Osteoblast (primary cell): Measurements from ENCODE around the gene CALN1. TPM values are rescaled to one million over a fixed set of nuclear protein-coding genes. Genes with fewer than 3 reads are reported as not detected.

Source experiments
- DNase-seq: peaks from one replicate; pipeline ENCODE4 v3.0.0; 2011; ENCODE audit warnings: low spot score, mixed read lengths; ENCODE audit not compliant: insufficient read length; ENCODE audit errors: missing footprints
- H2AFZ ChIP-seq: 2 replicates; pipeline ENCODE4 v1.6.0; 2011; ENCODE audit warnings: mild to moderate bottlenecking, low read length
- H3K27ac ChIP-seq: 2 replicates; pipeline ENCODE4 v1.5.1; 2011; ENCODE audit warnings: mild to moderate bottlenecking, low read depth, low read length, moderate library complexity
- H3K27me3 ChIP-seq: 2 replicates; pipeline ENCODE4 v1.6.0; 2012; ENCODE audit warnings: mild to moderate bottlenecking, control low read depth, inconsistent platforms, low read length, moderate library complexity; ENCODE audit not compliant: insufficient read depth
- H3K36me3 ChIP-seq: 2 replicates; pipeline ENCODE4 v1.5.1; 2011; ENCODE audit warnings: mild to moderate bottlenecking, low read length, control low read depth, moderate library complexity; ENCODE audit not compliant: insufficient read depth
- H3K4me1 ChIP-seq: 2 replicates; pipeline ENCODE4 v1.5.1; 2011; ENCODE audit warnings: mild to moderate bottlenecking, low read length, control low read depth, moderate library complexity; ENCODE audit not compliant: insufficient read depth
- H3K4me2 ChIP-seq: 2 replicates; pipeline ENCODE4 v1.6.0; 2011; ENCODE audit warnings: mild to moderate bottlenecking, low read length; ENCODE audit not compliant: insufficient read depth
- H3K4me3 ChIP-seq: fragments of 200-600 bp; sonication (generic); 3 replicates; pipeline ENCODE4 v1.5.1; 2012; ENCODE audit warnings: mild to moderate bottlenecking, low read length, inconsistent platforms; ENCODE audit not compliant: insufficient read depth
- H3K79me2 ChIP-seq: 2 replicates; pipeline ENCODE4 v1.6.0; 2012; ENCODE audit warnings: mild to moderate bottlenecking, low read length, control low read depth, inconsistent platforms; ENCODE audit not compliant: insufficient read depth
- H3K9me3 ChIP-seq: 2 replicates; pipeline ENCODE4 v1.5.1; 2011; ENCODE audit warnings: low read depth, low read length, control low read depth
- H4K20me1 ChIP-seq: 2 replicates; pipeline ENCODE4 v1.6.0; 2012; ENCODE audit warnings: mild to moderate bottlenecking, low read length, control low read depth; ENCODE audit not compliant: insufficient read depth
- total RNA-seq: library from RNA; depleted of rRNA; stranded (reverse); fragments of >200 nt; gene quantifications from 2 replicates; pipeline ENCODE4 v1.2.3, GENCODE V29; 2012
- TF ChIP-seq, protein P1 (sequence below): IDR thresholded peaks from 2 replicates; pipeline ENCODE4 v1.5.1; 2011; ENCODE audit warnings: mild to moderate bottlenecking, low read depth, low read length, moderate library complexity; ENCODE audit errors: extremely low read depth

CALN1 gene
- total RNA-seq, 1 donor = not detected

DNA sequence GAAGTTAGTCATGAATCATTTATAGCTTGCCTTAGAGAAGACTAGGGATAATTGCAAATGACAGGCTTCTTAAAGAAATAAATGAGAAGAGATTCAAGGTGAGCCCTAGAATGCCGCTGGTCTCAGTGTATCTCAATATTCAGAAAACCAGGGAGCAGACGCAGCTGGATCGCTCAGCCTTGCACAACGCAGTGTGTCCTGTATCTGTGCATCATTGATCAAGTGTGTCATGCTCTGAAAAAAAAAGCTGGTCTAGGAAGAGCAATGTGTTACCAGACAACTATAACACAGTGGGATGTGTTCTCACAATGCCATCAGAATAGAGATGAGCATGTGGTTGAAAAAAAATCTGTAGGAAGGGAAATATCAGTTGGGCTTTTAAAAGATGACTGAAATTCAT, 230.1 kb downstream of the CALN1 start:
- no peak for DNase-seq
- Histone ChIP-seq H3K4me1 (no peaks in the 10 kb centered on the region), H3K4me2 (no peak overlapping the region), H4K20me1 (no peaks in the 10 kb centered on the region), H3K79me2 (no peaks in the 10 kb centered on the region), H3K36me3 (no peaks in the 10 kb centered on the region), H2AFZ (no peak overlapping the region), H3K27me3 (no peaks in the 10 kb centered on the region), H3K9me3 (no peaks in the 10 kb centered on the region), H3K4me3 (no peak overlapping the region), H3K27ac (no peak overlapping the region)
- TF ChIP-seq, protein P1, sequence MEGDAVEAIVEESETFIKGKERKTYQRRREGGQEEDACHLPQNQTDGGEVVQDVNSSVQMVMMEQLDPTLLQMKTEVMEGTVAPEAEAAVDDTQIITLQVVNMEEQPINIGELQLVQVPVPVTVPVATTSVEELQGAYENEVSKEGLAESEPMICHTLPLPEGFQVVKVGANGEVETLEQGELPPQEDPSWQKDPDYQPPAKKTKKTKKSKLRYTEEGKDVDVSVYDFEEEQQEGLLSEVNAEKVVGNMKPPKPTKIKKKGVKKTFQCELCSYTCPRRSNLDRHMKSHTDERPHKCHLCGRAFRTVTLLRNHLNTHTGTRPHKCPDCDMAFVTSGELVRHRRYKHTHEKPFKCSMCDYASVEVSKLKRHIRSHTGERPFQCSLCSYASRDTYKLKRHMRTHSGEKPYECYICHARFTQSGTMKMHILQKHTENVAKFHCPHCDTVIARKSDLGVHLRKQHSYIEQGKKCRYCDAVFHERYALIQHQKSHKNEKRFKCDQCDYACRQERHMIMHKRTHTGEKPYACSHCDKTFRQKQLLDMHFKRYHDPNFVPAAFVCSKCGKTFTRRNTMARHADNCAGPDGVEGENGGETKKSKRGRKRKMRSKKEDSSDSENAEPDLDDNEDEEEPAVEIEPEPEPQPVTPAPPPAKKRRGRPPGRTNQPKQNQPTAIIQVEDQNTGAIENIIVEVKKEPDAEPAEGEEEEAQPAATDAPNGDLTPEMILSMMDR = no peak

DNA sequence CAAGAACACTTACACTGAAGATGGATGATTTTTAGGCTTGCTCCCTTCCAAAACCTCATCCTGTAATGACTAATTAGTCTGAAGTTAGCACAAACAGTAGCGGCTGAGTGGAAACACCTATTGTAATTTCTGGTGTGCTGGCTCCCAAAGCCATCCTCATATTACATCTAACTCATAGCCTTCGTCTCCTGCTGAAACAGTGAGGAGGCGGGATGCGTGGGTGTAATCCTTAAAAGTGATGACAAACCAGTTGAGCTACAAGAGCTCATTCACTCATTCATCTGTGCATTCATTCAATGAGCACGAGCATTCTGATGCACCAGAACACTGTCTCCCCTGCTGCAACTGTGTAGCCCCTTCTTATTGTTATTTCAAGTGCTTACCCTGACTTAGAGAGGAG, 235.3 kb downstream of the CALN1 start:
- H3K4me3 ChIP-seq = no peak overlapping the region
- no peaks in the 10 kb centered on the region for H3K27me3 ChIP-seq
- no peaks in the 10 kb centered on the region for H3K4me1 ChIP-seq
- H3K79me2 ChIP-seq = no peaks in the 10 kb centered on the region
- no peaks in the 10 kb centered on the region for H4K20me1 ChIP-seq
- no peak overlapping the region for H3K4me2 ChIP-seq
- H2AFZ ChIP-seq = no peak overlapping the region
- TF ChIP-seq, protein P1 = no peak
- no peaks in the 10 kb centered on the region for H3K36me3 ChIP-seq
- DNase-seq = no peak
- H3K27ac ChIP-seq = no peak overlapping the region
- no peaks in the 10 kb centered on the region for H3K9me3 ChIP-seq

GRCh38 chr7:72170475-72170874, 241.7 kb downstream of the CALN1 start:
- Histone ChIP-seq H3K27me3 (no peaks in the 10 kb centered on the region), H3K79me2 (no peaks in the 10 kb centered on the region), H3K27ac (no peak overlapping the region), H3K4me3 (no peak overlapping the region), H3K4me2 (no peak overlapping the region), H3K9me3 (no peaks in the 10 kb centered on the region), H3K36me3 (no peaks in the 10 kb centered on the region), H3K4me1 (no peaks in the 10 kb centered on the region), H2AFZ (no peak overlapping the region), H4K20me1 (no peaks in the 10 kb centered on the region)
- DNase-seq = no peak
- TF ChIP-seq, protein P1 = no peak

DNA sequence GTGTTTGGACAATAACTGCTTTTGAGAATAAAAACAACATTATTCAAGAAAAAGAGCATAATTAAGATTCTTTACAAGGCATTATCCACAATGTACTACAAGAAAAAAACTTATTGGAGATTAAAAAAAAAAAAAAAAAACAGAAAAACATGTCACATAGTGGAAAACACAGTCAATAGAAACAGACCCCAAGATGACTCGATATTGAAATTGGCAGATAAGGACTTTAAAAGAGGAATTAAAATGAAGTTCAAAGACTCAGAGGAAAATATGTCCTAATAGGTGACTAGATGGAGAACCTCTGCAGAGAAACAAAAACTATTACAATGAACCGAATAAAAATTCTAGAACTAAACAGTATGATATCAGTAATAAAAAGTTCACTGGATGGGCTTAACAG, 248.9 kb downstream of the CALN1 start:
- no peaks in the 10 kb centered on the region for H4K20me1 ChIP-seq
- H2AFZ ChIP-seq = no peak overlapping the region
- TF ChIP-seq, protein P1 = no peak
- H3K79me2 ChIP-seq = no peaks in the 10 kb centered on the region
- H3K9me3 ChIP-seq = no peaks in the 10 kb centered on the region
- H3K27ac ChIP-seq = no peak overlapping the region
- H3K4me1 ChIP-seq = no peaks in the 10 kb centered on the region
- H3K4me3 ChIP-seq = no peak overlapping the region
- H3K4me2 ChIP-seq = no peak overlapping the region
- no peaks in the 10 kb centered on the region for H3K36me3 ChIP-seq
- DNase-seq = no peak
- no peaks in the 10 kb centered on the region for H3K27me3 ChIP-seq
